ENCODE data around the gene SPHK1.

DNA sequence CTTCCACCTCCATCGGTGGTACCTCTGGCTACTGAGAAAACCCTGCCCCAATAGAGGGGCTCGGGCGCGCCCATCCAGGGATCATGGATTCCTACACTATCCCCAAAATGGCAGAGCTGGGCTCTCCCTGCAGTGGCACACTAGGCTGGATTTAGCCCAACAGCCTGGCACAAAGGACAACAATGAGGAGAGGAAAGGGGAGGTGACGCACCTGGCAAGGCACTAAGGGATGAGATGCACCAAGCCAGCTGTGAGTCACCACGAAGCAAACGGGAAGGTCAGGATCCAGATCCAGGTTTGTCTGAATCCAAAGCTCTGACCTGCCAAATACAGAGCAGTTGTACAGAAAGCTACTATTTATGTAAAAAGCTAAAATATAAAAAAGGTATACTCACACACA lies 50.5 kb downstream of the SPHK1 start:
- TF ChIP-seq, protein P1, sequence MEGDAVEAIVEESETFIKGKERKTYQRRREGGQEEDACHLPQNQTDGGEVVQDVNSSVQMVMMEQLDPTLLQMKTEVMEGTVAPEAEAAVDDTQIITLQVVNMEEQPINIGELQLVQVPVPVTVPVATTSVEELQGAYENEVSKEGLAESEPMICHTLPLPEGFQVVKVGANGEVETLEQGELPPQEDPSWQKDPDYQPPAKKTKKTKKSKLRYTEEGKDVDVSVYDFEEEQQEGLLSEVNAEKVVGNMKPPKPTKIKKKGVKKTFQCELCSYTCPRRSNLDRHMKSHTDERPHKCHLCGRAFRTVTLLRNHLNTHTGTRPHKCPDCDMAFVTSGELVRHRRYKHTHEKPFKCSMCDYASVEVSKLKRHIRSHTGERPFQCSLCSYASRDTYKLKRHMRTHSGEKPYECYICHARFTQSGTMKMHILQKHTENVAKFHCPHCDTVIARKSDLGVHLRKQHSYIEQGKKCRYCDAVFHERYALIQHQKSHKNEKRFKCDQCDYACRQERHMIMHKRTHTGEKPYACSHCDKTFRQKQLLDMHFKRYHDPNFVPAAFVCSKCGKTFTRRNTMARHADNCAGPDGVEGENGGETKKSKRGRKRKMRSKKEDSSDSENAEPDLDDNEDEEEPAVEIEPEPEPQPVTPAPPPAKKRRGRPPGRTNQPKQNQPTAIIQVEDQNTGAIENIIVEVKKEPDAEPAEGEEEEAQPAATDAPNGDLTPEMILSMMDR (IDR thresholded peaks at IDR 0.05), result no peak
- TF ChIP-seq POLR2A (IDR thresholded peaks at IDR 0.05), result no peak
